CD4-positive, alpha-beta T cell treated with Interleukin-1 beta for 1 hour (primary cell): Measurements from ENCODE around the gene SGMS2.

Experiments
- DNase-seq, 2 donors: peaks; one replicate each; pipeline ENCODE4 v3.0.0-alpha.2; 2020 to 2022

SGMS2 gene

DNA sequence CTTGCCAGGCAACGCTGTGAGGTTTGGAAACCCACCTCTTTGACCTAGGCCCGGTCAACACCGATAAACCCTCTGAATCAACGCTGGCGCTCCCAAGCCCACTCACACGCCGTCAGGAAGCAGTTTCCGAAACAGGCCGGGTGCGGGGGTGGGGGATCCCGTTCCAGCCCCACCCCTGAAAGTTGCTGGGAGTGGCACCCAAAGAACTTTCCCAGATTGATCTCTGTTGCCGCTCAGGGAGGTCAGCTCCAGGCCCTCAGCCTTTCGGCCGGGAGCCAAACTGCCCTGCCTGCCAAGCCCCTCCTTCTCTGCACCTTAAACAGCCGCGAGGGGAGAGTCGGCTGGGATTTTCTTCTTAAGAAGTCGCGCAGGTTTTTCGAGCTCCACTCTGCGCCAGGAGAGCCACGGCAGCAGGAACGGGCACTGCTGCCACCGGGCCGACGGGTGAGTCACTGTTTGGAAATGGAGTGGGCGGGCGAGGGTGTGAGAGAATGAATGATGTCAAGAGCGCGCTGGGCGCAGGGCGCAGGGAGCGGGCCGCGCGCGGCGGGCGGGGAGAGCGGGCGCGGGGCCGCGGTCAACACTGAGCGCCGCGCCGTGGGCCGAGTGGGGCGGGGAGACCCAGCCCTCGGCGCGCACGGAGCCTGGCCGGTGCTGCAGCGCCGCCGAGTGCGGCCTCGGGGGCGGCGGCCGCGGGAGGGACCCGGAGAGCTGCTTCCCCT, at the start of gene SGMS2:
Gene SGMS2 (plus strand): TSS at position 583 of the 722 bp plus-strand sequence. CDS start 70,622 bp downstream, outside the sequence.
- DNase-seq: peak; percentile 24 to 69

DNA sequence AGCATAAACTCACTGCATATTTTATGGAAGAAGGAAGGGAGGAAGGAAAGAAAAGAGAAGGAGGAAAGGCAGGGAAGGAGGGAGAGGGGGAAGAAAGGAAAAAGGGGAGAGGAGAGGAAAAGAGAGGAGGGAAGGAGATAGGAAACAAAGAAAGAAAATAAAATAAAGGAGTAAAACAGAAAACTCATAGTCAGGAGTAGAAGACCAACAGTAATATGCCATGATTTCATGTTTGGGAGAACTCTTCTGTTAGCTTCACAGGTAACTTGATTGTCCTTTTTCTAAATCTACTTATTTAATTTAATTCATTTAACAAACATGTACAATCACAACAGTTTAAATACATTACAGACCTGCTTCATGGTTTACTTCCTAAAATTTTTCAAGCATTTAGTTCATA, 46.8 kb upstream of the SGMS2 start:
- no peak for DNase-seq

DNA sequence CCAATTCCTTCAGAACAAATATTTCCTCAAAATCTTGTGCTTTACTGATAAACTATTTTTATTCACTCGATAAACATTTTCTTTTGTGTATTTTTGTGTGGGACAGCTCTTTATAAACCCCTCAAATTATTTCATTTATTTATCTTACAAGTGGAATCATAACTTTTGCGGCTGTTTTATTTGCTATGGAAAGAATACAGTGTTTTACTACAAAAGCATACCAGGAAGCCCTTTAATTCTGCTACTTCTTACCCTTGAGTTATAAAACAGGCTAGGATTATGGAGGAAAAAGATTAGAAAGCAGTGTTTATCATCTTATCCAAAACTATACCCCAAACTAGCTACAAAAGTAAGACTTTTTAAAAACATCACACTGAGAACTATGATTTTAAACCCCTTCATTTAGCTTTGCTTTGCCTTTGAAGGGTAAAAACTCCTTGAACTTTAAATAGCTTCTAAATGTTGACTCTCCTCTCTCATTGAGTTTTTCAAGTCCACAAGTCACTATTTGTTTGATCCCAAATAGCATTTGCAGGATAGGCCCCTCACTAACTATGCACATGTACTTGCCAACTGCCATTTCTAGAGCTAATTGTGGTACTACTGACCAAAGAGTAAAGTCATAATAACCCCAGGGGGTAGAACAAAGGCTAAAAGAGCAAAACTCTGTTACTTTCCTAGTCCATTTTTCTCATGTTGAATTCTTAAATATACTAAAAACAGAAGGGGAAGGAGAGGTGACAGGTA, 45.8 kb upstream of the SGMS2 start:
- no peak for DNase-seq

DNA sequence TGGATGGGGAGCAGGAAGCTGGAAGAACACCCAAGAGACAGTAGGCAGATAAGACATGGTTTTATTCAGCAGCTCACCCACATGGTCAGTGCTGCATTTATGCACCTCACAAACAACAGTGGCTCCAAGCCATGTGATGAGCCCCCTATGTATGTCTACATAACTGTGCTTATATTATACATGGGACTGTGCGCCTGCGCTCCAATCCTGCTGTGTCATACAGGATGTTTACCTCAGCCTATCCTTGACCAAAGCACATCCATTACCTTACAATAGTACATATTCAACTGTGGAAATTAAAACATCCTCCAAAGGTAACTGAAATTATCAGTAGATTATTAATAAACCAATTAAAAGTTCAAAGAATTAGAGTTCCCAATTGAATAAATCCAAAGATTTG, 44.1 kb upstream of the SGMS2 start:
- DNase-seq: no peak

DNA sequence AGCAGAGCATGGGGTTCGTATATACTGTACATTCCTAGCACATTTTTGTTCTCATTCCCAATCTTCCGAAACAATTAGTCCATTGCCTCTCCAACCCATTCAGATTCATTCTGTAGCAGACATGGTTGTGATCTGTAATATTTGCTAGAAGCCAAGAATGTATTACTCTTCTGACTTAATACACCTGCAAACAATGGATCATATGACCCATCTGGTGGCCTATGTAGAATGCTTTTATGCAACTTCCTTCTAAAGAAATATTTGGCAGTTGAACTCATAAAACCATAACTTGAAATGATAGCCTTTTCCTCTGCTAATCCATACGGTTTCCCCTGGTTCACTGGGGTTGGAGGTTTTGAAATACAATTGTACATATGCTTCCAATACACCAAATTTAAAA, 32.8 kb upstream of the SGMS2 start:
- no peak for DNase-seq

DNA sequence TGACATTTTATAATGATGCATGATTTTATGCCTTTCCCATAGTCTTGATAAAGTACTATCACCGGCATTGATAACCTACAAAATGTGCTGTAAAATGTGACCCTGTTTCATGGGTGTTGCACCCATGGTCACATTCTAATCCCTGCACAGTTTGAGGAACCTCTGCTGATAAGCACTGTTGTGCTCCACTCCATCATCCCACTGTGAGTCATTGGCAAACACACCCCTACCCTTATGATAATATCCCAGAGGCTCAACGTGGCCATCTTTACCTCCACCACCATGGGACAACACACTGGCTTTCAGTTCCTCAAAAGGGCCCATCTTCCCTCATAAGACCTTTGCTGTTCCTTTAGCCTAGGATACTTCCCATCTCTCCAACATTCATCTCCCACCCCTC, 32.0 kb upstream of the SGMS2 start:
- no peak for DNase-seq

DNA sequence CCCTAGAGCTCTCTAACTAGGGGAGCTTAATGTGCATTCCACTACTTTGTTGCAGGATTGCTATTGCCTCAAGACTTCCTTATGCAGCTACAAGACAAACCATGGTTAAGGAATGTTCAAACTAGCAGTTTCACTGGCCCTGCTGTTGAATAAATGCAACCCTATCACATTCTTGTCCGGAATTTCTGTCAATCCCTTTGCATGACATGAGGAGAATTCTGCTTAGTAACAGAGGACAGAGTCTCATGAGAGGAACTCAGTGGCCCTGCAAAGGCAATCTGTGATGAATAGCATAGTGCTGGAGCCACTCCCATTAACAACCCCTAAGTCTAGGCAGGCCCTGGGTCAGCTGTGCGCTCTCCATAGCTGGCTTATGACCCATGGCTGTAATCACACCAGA, 30.7 kb upstream of the SGMS2 start:
- no peak for DNase-seq

DNA sequence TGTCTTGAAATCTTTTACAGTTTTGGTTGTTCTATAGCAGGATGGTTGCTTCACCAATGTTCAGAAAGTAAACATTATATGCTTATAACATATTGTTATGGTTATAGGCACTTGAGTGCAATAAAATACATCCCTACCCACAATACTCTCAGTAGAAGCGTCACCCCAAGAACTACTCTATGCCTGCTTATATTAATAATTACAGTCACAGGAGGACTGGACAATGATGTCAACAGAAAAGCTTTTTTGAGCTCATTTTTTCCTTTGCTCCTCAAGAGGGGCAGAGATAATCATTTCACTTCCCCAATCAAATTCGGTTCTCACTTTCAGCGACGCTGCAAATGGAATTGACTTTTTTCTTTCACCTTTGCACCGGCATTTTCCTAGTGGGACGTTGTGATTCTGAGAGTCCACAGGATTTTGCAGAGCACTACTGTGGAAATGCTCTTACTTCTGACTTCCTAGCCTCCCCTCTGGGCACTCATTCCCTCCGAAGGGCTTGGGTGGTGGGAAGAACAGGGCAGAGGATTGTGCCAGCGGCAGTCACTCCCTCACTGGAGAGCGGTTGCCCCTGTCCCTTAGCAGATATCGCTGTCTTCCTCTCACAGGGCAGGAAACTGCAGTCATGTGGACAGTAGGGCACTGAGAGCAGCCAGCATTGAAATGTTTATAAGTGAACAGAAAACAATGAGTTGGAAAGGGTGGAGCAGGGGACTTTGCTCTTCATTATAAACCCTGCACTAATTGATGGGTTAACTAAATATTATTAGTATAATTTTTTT, 24.9 kb upstream of the SGMS2 start:
- no peak for DNase-seq

DNA sequence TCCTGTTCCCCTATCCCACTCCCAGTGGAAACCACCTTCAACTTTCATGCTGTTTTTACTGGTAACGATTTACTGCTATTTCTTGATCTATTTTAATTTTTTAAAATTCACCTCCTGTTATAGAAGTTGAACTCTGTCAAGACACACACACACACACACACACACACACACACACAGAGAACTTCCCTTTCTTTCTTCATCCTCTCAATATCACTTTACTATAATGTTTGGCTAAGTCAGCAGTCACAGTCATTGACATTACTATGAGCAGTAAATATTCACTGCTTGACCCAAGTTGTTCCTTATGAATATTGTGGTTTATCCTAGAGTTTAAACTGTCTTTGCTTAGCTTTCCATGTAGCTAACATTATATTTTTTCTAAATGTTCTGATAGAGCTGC, 24.0 kb upstream of the SGMS2 start:
- DNase-seq: no peak

DNA sequence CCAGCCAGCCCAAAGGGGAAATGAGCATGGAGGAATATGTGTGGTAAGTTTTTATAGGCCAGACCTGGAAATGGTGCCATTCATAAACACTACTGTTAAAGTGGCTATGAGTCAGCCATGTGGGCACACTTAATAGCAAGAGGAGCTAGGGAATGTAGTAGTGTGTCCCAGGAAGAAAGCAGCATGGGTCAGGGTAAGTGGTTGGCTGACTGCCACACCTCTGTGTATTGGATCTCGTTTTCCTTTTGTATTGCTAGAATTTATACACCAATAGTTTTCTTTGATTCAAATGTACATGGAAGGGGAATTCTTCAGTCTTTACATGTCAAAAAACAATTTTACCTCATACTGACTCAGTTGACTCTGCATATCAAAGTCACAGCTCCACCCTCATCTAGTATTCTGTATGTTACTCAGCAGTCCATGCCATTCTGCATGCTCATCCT, 22.9 kb upstream of the SGMS2 start:
- DNase-seq: no peak

DNA sequence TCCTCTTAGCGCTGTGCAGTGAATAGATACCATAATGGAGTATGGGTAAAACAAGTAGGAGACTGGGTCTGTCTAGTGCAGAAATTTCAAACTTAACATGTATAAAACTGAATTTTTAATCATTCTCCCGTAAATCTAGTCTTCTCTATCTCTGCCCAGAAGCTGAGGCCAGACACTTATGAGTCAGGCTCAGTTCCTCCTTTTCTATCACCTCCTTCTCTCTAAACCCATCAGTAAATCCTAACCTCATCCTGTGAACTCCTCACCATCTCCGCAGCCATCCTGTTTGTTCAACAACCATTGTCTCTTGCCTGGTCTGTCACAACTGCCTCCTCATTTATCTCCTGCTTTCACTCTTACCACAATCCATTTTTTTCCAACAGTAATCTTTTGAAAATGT, 19.8 kb upstream of the SGMS2 start:
- DNase-seq: no peak

DNA sequence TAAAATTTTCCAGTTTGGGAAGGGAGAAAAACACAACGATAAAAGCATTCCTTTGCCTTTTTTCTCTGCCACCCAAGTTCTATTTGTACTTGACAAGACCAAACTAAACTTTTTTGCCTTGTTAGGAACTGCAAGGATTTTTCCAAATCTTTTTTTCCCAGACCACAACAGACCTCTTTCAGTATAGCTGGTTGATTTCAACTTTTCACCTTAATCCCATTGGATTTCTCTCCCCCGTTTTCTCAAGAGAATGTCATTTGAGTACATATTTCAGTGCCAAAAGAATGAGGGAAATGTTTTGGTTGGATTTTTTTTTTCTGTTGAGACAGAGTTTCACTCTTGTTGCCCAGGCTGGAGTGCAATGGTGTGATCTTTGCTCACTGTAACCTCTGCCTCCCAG, 18.5 kb upstream of the SGMS2 start:
- DNase-seq: no peak

DNA sequence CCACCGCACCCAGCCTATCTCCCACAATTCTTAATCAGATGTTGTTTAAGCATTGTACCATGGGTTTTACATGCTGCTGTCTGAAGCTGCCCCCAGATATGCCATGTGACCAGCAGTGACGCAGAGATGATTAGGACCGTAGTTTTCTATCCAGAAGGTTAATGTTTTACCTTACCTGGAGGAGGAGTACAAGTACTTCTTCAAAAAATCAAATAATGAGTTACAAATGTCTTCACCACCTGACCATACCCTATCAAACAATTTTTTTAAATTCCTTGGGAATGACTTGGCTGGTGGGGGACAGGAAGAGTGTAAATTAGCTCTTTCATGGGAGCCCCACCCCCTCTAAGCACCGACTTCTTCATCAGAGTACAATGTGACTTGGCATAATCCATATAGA, 16.2 kb upstream of the SGMS2 start:
- DNase-seq: no peak

DNA sequence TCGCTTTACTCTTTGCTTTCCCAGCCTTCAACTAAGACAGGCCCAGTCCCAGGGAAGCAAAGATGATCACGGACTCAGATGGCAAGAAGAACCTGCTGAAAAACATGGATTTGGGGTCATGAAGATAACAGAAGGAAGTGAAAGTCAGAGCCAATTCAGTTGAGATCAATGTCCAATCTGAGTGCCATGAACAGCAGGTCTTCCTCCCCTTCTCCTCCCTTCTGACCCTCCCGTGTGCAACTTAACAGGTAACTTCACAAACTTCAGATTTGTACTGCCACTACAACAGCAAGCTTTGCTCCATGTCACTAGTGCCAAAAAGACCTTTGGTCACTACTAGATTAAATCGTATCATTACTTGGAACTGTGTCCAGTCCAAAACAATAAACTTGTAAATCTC, 15.5 kb upstream of the SGMS2 start:
- no peak for DNase-seq

DNA sequence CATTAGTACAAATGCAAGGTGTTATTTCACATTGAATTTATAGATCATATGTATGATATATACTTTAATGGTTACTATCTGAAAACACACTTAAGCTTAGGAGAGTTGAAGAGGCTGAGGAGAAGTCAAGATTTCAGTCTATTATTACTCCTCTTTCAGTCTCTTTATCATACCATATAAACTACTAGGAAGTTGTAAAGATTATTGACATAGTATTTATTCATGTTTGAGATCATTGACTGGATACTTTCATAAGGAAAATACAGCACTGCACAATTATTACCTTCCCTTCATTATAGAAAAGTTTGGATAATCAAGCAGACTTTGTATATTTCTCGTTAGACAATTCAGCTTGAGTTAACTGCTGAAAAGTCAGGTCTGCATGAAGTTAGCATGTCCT, 10.0 kb upstream of the SGMS2 start:
- DNase-seq: no peak

DNA sequence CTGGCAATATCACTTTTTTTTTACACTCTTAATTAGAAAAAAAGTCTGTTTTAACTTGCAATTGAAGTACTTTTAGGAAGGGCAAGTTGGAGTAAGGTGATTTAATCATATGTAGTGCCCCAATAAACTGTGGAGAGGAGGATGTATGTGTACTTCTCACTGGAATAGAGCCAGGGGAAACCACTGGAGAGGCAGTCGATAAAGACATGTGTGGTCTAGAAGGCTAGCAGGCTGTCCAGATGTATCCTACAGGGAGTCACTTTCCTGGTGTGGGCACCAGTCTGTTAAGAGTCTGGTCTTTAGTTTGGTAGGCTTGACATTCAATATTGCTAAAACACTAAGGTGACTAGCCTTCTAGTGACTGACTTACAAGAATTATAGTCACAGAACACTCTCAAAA, 9.6 kb upstream of the SGMS2 start:
- no peak for DNase-seq

DNA sequence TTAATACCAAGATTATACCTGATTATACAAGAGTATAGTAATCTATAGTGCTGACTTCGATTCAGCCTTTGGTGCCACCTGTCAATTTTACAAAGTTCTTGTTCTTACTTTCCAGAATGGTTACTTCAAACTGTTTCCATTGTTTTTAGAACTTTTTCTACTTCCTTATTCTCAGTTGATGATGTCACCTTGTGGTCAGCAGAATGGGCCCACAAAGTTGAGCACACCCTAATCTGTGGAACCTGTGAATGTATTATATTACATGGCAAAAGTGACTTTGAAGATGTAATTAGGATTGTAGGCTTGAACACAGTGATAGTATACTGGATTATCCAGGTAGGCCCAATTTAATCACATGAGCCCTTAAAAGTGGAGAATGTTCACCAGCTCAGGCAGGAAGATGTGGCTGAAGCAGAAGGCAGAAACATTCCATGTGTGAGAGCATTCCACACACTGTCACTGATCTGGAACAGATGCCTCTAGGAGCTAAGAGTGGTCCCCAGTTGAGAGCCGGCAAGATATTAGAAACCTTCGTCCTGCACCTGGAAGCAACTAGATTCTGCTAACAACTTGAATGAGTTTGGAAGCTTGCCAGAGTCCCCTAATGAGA, 6.3 kb upstream of the SGMS2 start:
- peak in 1 of 2 donors; percentile 32 for DNase-seq

DNA sequence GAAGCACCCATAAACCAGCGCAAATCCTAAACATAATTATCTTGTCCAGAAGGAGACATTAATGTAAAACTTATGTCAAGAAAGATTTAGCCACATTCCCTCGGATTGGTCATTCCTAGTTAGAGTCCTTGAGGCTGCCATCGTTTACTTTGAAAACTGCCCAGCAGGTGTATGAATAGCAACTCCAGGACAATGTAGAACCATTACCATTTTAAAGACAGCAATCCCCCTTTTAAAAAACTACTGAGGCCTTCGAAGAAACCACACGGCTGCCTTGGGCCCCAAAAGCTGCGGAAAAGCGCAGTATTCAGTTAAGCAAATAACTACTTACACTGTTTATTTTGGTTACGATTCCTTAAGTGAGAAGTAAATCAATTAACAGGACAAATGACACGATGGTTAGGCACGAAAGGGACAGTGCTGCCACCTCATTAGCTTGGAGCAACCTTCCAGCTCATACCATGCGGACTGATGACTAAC, 822 bp upstream of the SGMS2 start:
- DNase-seq: no peak

DNA sequence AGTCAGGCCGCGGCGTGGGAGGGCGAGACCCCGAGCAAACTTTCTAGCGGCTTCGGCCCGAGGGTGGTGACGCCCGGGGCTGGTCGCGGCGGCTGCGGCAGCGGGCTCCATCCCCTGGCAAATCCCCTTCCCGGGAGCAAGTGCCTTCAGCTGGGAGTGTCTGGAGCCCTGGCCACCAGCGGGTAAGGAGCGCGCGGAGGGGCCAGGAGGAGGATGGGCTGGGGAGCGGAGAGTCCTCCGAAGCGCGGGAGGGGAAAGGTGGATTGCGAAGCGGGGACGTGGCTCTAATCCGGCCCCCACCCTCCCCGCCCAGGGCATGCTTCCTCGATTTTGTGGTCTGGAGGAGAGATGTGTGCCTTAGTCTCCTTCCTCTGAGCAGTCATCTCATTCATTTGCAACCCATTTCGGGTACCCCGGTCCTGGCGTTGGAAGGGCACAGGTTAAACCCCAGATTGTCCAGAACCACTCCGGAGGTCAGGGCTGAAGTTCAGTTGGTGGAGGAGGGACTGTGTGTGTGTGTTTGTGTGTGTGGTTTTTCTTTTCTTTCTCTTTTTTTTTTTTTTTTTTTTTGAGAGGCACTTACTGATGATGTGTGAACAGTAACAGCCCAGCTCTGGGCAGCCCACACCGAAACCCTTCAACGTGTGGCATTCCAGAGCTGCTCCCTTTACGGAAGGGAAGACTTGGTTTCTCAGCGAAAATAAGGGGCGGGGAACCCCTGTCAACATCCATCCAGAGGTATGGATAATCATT, 516 bp downstream of the SGMS2 start:
- DNase-seq: peak in 1 of 2 donors; percentile 26

DNA sequence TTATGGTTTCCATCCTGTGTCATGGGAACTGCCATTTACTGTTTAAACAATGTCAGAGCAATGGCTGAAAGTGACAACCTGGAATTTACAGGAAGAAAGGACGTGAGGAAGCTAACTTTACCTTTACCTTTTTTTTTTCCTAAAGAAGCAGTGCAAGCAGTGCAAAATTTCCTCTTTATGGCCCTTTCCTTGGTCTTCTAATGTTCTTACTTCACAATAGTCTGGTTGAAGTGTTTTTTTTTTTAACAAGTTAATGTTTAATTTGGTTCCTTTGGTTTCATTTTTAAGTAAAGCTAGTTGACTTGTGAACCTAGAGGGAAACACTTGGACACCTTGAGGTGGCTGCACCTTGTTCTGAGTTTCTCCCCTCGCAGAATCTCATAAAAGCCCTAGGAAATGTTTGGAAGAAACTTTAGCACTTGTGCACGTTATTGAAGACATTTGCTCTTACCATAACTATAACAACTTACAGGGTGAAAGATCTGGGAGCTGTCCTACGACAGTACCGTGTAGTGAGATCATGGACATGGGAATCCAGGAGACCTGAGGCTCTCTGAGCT, 1.8 kb downstream of the SGMS2 start:
- no peak for DNase-seq

DNA sequence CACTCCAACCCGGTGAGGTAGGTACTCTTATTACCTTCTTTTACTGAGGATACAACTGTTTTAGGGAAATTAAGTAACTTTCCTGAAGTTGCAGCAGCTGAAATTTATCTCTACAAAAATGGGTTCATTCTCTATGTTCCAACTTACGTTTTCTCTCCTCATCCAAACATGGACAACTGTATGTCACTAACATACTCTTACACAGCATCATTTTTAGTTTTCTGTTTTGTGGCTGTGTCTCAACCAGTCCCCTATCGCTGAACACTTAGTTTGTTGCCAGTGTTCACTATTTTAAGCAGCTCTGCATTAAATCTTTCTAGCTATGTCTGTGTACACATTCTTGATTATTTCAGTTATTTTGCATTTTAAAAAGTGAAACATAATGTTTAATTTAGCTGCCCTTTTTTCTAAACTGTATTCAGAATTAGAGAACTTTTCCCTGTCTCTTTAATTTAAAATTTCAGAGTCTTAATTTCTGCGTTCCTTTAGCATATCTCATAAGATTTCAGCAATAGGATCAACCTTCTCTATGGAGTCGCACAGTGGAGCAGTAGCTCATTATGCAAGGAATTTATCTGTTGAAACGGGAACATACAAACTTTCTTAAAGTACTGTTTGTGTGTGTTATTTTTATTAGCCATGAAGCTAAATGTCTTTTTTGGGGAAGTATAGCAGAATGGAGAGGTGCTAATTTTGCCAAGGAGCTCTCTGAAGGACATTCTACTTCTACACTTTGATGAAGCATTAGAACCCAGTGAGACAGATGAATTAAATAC, 3.8 kb downstream of the SGMS2 start:
- no peak for DNase-seq
